Measurements from ENCODE around the gene GGT7. TPM values are rescaled to one million over a fixed set of nuclear protein-coding genes. Genes with fewer than 3 reads are reported as not detected.
"Not testable (repeated sequence)": the region's sequence is repeated elsewhere in the genome, so short reads cannot be mapped to it uniquely, and the experiment has no call there.

Gene GGT7
- total RNA-seq: 10 to 100 TPM in 1 of 2 experiments, 1 to 10 TPM in 1; 7.3 to 10.1 TPM

GRCh38 chr20:34872622-34873224 is at the start of gene GGT7:
Gene GGT7, minus strand, starts transcription at chr20:34872856. Its CDS starts 41 bp downstream, at chr20:34872815.
- ChIA-PET CTCF (interaction anchor here (0.6 to 6.4 kb wide), 10 partner anchors 9 to 223 kb away, joined by 3 to 67 read pairs (median 4); partner anchors contain the start of genes GSS and MYH7B), POLR2A (interaction anchor here (0.7 to 1.8 kb wide), 2 partner anchors 83 to 1083 kb away, joined by 3 to 10 read pairs; partner anchors contain the start of genes GSS and MYH7B)

- ChIA-PET CTCF (interaction anchor here (0.8 to 0.9 kb wide), 2 partner anchors 47 to 164 kb away, joined by 3 read pairs; no protein-coding TSS in a partner anchor), POLR2A (no interaction called here)
Measured at GRCh38 chr20:34921436-34921835, 48.8 kb upstream of the GGT7 start.

GRCh38 chr20:34920055-34920454 is 47.4 kb upstream of the GGT7 start:
- ChIA-PET CTCF (interaction anchor here (1.2 kb wide), 2 partner anchors 43 to 46 kb away, joined by 3 to 4 read pairs; partner anchors contain the start of gene ACSS2), POLR2A (no interaction called here)

GRCh38 chr20:34916774-34917354 is 44.2 kb upstream of the GGT7 start:
- ChIA-PET POLR2A (no interaction called here), CTCF (no interaction called here)

GRCh38 chr20:34915749-34916455 is 43.2 kb upstream of the GGT7 start:
- POLR2A ChIA-PET: no interaction called here
- CTCF ChIA-PET: no interaction called here

GRCh38 chr20:34915131-34915530 is 42.5 kb upstream of the GGT7 start:
- CTCF ChIA-PET: no interaction called here
- POLR2A ChIA-PET: no interaction called here

GRCh38 chr20:34907616-34908469 is 35.2 kb upstream of the GGT7 start:
- ChIA-PET POLR2A (no interaction called here), CTCF (no interaction called here)

- CTCF ChIA-PET: interaction anchor here (0.7 kb wide), 1 partner anchor 140 kb away, joined by 6 read pairs; no protein-coding TSS in a partner anchor
- POLR2A ChIA-PET: interaction anchor here (0.7 kb wide), 1 partner anchor 937 kb away, joined by 5 read pairs; no protein-coding TSS in a partner anchor
Measured at GRCh38 chr20:34904202-34904621, 31.6 kb upstream of the GGT7 start.

GRCh38 chr20:34898731-34899130 is 26.1 kb upstream of the GGT7 start:
- POLR2A ChIA-PET, CTCF ChIA-PET: not testable (repeated sequence)

- POLR2A ChIA-PET, CTCF ChIA-PET: not testable (repeated sequence)
Measured at GRCh38 chr20:34898129-34898528, 25.5 kb upstream of the GGT7 start.

GRCh38 chr20:34896086-34896621 is 23.5 kb upstream of the GGT7 start:
- ChIA-PET CTCF (no interaction called here), POLR2A (no interaction called here)

- ChIA-PET CTCF (no interaction called here), POLR2A (no interaction called here)
Measured at GRCh38 chr20:34895465-34895864, 22.8 kb upstream of the GGT7 start.

- ChIA-PET POLR2A (no interaction called here), CTCF (no interaction called here)
Measured at GRCh38 chr20:34894723-34895122, 22.1 kb upstream of the GGT7 start.

- CTCF ChIA-PET: interaction anchor here (0.6 to 1.1 kb wide), 2 partner anchors 12 to 204 kb away, joined by 3 read pairs; no protein-coding TSS in a partner anchor
- POLR2A ChIA-PET: no interaction called here
Measured at GRCh38 chr20:34892671-34893070, 20.0 kb upstream of the GGT7 start.

- CTCF ChIA-PET: no interaction called here
- POLR2A ChIA-PET: no interaction called here
Measured at GRCh38 chr20:34891166-34892062, 18.8 kb upstream of the GGT7 start.

- ChIA-PET POLR2A (interaction anchor here (0.5 to 1.1 kb wide), 2 partner anchors 12 to 25 kb away, joined by 4 read pairs; no protein-coding TSS in a partner anchor), CTCF (interaction anchor here (0.5 to 2.1 kb wide), 3 partner anchors 13 to 63 kb away, joined by 3 to 7 read pairs (median 3); partner anchors contain the start of gene NCOA6)
Measured at GRCh38 chr20:34888468-34888867, 15.8 kb upstream of the GGT7 start.

GRCh38 chr20:34887023-34887422 is 14.4 kb upstream of the GGT7 start:
- ChIA-PET POLR2A (no interaction called here), CTCF (interaction anchor here (2.1 kb wide), 1 partner anchor 11 kb away, joined by 7 read pairs; no protein-coding TSS in a partner anchor)

GRCh38 chr20:34886122-34886521 is 13.5 kb upstream of the GGT7 start:
- CTCF ChIA-PET: interaction anchor here (0.6 kb wide), 1 partner anchor 210 kb away, joined by 4 read pairs; no protein-coding TSS in a partner anchor

More at GRCh38 chr20:34886122-34886521, 13.5 kb upstream of the GGT7 start:
- POLR2A ChIA-PET: no interaction called here
